ENCODE results near the gene CFP.

Gene CFP

DNA sequence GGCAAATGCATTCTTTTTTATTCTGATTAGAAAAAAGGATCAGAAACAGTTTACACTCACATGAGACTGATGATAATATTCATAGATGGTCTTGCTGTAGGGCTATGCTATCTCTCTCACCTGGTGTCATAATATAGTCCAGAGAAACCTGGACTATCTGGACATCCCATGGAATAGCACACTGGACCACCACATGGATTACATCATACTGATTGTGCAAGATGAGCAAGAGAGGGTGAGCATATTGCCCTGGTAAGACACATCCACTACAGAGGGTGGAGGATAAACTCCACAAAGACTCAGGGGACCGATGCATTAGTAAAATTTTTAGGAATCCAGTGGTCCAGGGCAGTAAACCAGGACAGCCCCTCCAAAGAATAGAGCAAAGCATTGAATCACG lies 18.2 kb downstream of the CFP start:
- TF ChIP-seq EZH2 (IDR thresholded peaks at IDR 0.05; ENCODE audit: borderline replicate concordance, low read depth, low read length, severe bottlenecking), result no peak
- Histone ChIP-seq H3K4me3 (ENCODE audit: low read depth in 1 of 2, low read length in 2 of 2) (no peak overlapping the region), H3K36me3 (ENCODE audit: insufficient read depth, low read length) (no peaks in the 10 kb centered on the region), H3K4me1 (ENCODE audit: insufficient read depth, low read length) (no peaks in the 10 kb centered on the region), H2AFZ (ENCODE audit: low read depth, low read length) (no peak overlapping the region), H3K9ac (ENCODE audit: low read depth, low read length) (no peak overlapping the region), H3K79me2 (ENCODE audit: insufficient read depth, low read length) (no peaks in the 10 kb centered on the region), H3K4me2 (ENCODE audit: insufficient read depth, low read length) (no peak overlapping the region), H3K27ac (ENCODE audit: low read length) (no peak overlapping the region), H4K20me1 (ENCODE audit: insufficient read depth, low read length) (no peaks in the 10 kb centered on the region), H3K27me3 (ENCODE audit: insufficient read depth, low read length, poor library complexity) (no peaks in the 10 kb centered on the region), H3K9me3 (ENCODE audit: insufficient read depth, low read length, severe bottlenecking) (no peaks in the 10 kb centered on the region)
- no peak for DNase-seq
- no peak for ATAC-seq (ENCODE audit: insufficient read depth, low read depth)

DNA sequence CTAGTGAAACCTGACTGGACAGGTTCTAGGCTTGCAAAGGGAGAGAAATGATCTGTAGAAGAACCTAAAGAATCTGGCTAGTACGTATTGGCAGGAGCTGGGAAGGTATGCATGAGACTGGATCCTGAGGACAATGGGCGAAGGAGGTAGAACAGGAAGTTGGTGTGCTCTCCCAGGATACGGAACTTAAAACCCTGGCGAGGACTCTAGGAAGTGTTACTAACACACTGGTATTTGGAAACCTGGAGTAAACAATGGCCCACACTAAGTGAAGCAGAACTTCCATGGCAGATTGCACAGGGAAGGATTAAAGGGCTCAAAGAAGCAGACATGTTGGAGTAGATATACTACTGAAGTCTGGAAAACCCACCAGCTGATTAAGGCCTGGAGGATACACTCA lies 19.2 kb downstream of the CFP start:
- H3K36me3 ChIP-seq (ENCODE audit: insufficient read depth, low read length), result no peaks in the 10 kb centered on the region
- no peaks in the 10 kb centered on the region for H3K79me2 ChIP-seq (ENCODE audit: insufficient read depth, low read length)
- DNase-seq (no peak), ATAC-seq (ENCODE audit: insufficient read depth, low read depth) (no peak)
- H3K4me1 ChIP-seq (ENCODE audit: insufficient read depth, low read length), result no peaks in the 10 kb centered on the region
- H3K9me3 ChIP-seq (ENCODE audit: insufficient read depth, low read length, severe bottlenecking), result no peaks in the 10 kb centered on the region
- H3K9ac ChIP-seq (ENCODE audit: low read depth, low read length), result no peak overlapping the region
- no peak overlapping the region for H3K4me3 ChIP-seq (ENCODE audit: low read depth in 1 of 2, low read length in 2 of 2)
- H4K20me1 ChIP-seq (ENCODE audit: insufficient read depth, low read length), result no peaks in the 10 kb centered on the region
- H2AFZ ChIP-seq (ENCODE audit: low read depth, low read length), result no peak overlapping the region
- H3K27me3 ChIP-seq (ENCODE audit: insufficient read depth, low read length, poor library complexity), result no peaks in the 10 kb centered on the region
- TF ChIP-seq EZH2 (IDR thresholded peaks at IDR 0.05; ENCODE audit: borderline replicate concordance, low read depth, low read length, severe bottlenecking), result no peak
- TF ChIP-seq, protein P1, sequence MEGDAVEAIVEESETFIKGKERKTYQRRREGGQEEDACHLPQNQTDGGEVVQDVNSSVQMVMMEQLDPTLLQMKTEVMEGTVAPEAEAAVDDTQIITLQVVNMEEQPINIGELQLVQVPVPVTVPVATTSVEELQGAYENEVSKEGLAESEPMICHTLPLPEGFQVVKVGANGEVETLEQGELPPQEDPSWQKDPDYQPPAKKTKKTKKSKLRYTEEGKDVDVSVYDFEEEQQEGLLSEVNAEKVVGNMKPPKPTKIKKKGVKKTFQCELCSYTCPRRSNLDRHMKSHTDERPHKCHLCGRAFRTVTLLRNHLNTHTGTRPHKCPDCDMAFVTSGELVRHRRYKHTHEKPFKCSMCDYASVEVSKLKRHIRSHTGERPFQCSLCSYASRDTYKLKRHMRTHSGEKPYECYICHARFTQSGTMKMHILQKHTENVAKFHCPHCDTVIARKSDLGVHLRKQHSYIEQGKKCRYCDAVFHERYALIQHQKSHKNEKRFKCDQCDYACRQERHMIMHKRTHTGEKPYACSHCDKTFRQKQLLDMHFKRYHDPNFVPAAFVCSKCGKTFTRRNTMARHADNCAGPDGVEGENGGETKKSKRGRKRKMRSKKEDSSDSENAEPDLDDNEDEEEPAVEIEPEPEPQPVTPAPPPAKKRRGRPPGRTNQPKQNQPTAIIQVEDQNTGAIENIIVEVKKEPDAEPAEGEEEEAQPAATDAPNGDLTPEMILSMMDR (IDR thresholded peaks at IDR 0.05; ENCODE audit: borderline replicate concordance, extremely low read depth, low read length, poor library complexity, severe bottlenecking), result no peak
- no peak overlapping the region for H3K4me2 ChIP-seq (ENCODE audit: insufficient read depth, low read length)
- H3K27ac ChIP-seq (ENCODE audit: low read length), result no peak overlapping the region

DNA sequence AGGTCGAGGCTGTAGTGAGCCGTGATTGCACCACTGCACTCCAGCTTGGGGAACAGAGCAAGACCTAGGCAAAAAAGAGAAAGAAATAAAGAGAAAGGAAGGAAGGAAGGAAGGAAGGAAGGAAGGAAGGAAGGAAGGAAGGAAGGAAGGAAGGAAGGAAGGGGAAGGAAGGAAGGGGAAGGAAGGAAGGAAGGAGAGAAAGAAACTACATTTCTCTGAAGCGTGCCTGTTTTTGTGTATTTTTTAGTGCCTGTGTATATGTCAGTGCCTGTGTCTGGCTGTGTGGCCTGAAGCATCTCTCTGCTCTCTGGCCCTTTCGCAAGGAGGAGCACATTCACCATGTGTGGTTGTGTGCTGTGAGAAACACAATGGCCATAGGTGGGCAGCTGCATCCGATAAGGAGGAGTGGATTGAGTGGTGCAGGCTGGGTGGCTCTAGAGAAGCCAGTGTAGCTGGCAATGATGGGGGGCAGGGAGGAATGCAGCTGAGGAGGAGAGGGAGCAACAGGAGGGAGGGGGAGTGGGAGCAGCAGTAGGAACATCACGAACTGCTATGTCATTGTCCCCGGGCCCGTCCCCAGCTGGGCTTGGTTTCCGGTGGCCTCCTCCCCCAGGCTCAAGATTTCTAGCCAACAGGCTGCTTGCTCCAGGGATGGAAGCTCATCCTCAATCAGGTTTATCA lies 21.5 kb downstream of the CFP start:
- Histone ChIP-seq H3K36me3 (ENCODE audit: insufficient read depth, low read length) (no peaks in the 10 kb centered on the region), H3K27ac (ENCODE audit: low read length) (no peak overlapping the region), H3K4me1 (ENCODE audit: insufficient read depth, low read length) (no peaks in the 10 kb centered on the region), H4K20me1 (ENCODE audit: insufficient read depth, low read length) (no peaks in the 10 kb centered on the region), H3K79me2 (ENCODE audit: insufficient read depth, low read length) (no peaks in the 10 kb centered on the region), H3K27me3 (ENCODE audit: insufficient read depth, low read length, poor library complexity) (no peaks in the 10 kb centered on the region), H3K4me2 (ENCODE audit: insufficient read depth, low read length) (no peak overlapping the region), H3K4me3 (ENCODE audit: low read depth in 1 of 2, low read length in 2 of 2) (no peak overlapping the region), H3K9me3 (ENCODE audit: insufficient read depth, low read length, severe bottlenecking) (no peaks in the 10 kb centered on the region), H2AFZ (ENCODE audit: low read depth, low read length) (no peak overlapping the region), H3K9ac (ENCODE audit: low read depth, low read length) (no peak overlapping the region)
- ATAC-seq (ENCODE audit: insufficient read depth, low read depth) (no peak), DNase-seq (no peak)
- TF ChIP-seq, protein P1 (IDR thresholded peaks at IDR 0.05; ENCODE audit: borderline replicate concordance, extremely low read depth, low read length, poor library complexity, severe bottlenecking), result no peak
- TF ChIP-seq EZH2 (IDR thresholded peaks at IDR 0.05; ENCODE audit: borderline replicate concordance, low read depth, low read length, severe bottlenecking), result no peak

DNA sequence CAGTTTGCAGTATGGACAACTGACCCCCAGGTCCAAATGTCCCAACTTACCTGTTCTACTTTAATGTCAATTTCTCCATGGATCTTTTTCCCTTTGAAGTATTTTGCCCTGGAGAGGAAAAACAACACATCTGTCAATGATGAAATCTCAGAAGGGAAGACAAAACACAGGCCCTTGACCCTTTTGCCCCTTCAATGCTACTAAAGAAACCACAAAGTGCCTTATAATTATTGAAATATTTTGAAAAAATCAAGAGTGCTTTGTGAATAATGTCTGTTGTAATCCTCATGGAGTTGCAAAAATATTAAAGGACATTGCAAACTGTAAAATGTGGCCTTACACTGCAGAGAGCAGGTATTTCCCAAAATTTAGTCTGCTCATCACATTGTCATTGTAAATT lies 22.6 kb downstream of the CFP start:
- no peak for DNase-seq
- Histone ChIP-seq H3K9me3 (ENCODE audit: insufficient read depth, low read length, severe bottlenecking) (no peaks in the 10 kb centered on the region), H2AFZ (ENCODE audit: low read depth, low read length) (no peak overlapping the region), H3K4me3 (ENCODE audit: low read depth in 1 of 2, low read length in 2 of 2) (no peak overlapping the region), H3K79me2 (ENCODE audit: insufficient read depth, low read length) (no peaks in the 10 kb centered on the region), H4K20me1 (ENCODE audit: insufficient read depth, low read length) (no peaks in the 10 kb centered on the region), H3K36me3 (ENCODE audit: insufficient read depth, low read length) (no peaks in the 10 kb centered on the region), H3K27ac (ENCODE audit: low read length) (no peak overlapping the region), H3K4me1 (ENCODE audit: insufficient read depth, low read length) (no peaks in the 10 kb centered on the region), H3K27me3 (ENCODE audit: insufficient read depth, low read length, poor library complexity) (no peaks in the 10 kb centered on the region), H3K4me2 (ENCODE audit: insufficient read depth, low read length) (no peak overlapping the region), H3K9ac (ENCODE audit: low read depth, low read length) (no peak overlapping the region)
- no peak for ATAC-seq (ENCODE audit: insufficient read depth, low read depth)
- TF ChIP-seq, protein P1 (IDR thresholded peaks at IDR 0.05; ENCODE audit: borderline replicate concordance, extremely low read depth, low read length, poor library complexity, severe bottlenecking), result no peak
- TF ChIP-seq EZH2 (IDR thresholded peaks at IDR 0.05; ENCODE audit: borderline replicate concordance, low read depth, low read length, severe bottlenecking), result no peak
